OCI-LY3 (cell line): ENCODE measurements around the gene LNX1.
"Not testable (repeated sequence)": the region's sequence is repeated elsewhere in the genome, so short reads cannot be mapped to it uniquely, and the experiment has no call there.

Experiments
- H2AFZ ChIP-seq: fragments of 200-600, 300-600 bp; shearing (Covaris generic); 2 replicates; pipeline ENCODE4 v1.6.0; 2014; ENCODE audit warnings: antibody characterized with exemption, low read depth, low read length
- H3K27ac ChIP-seq: fragments of 200-600, 300-600 bp; sonication (generic); 2 replicates; pipeline ENCODE4 v1.5.1; 2014; ENCODE audit warnings: mild to moderate bottlenecking, low read length, moderate library complexity, mixed read lengths
- H3K27me3 ChIP-seq: fragments of 200-600, 300-600 bp; sonication (generic); 2 replicates; pipeline ENCODE4 v1.6.1; 2014; ENCODE audit warnings: low read depth, low read length, mixed read lengths
- H3K36me3 ChIP-seq: fragments of 200-600, 300-600 bp; sonication (generic); replicated peaks from 2 replicates; pipeline ENCODE3; 2014; ENCODE audit warnings: low read depth, low read length, mixed read lengths
- H3K4me1 ChIP-seq: fragments of 300-600, 200-600 bp; sonication (generic); 2 replicates; pipeline ENCODE4 v1.6.1; 2014; ENCODE audit warnings: low read length, mixed read lengths
- H3K4me2 ChIP-seq: fragments of 200-600, 300-600 bp; sonication (generic); 2 replicates; pipeline ENCODE4 v1.6.1; 2014; ENCODE audit warnings: low read length, mixed read lengths
- H3K4me3 ChIP-seq: fragments of 300-600, 200-600 bp; sonication (generic); 2 replicates; pipeline ENCODE4 v1.5.1; 2014; ENCODE audit warnings: antibody characterized with exemption, mild to moderate bottlenecking, low read length, moderate library complexity
- H3K79me2 ChIP-seq: fragments of 300-600, 200-600 bp; shearing (Covaris generic); 2 replicates; pipeline ENCODE4 v1.6.1; 2014; ENCODE audit warnings: mild to moderate bottlenecking, low read length, mixed read lengths
- H3K9ac ChIP-seq: fragments of 300-600, 200-600 bp; shearing (Covaris generic); 2 replicates; pipeline ENCODE4 v1.6.0; 2014; ENCODE audit warnings: mild to moderate bottlenecking, low read length, moderate library complexity
- H3K9me3 ChIP-seq: fragments of 200-600, 300-600 bp; shearing (Covaris generic); 2 replicates; pipeline ENCODE4 v1.6.1; 2014; ENCODE audit warnings: low read length, mixed read lengths; ENCODE audit not compliant: insufficient read depth
- H4K20me1 ChIP-seq: fragments of 200-600, 300-600 bp; sonication (generic); 2 replicates; pipeline ENCODE4 v1.6.1; 2016; ENCODE audit warnings: low read length, mixed read lengths; ENCODE audit not compliant: insufficient read depth
- CTCF ChIP-seq: fragments of 200-600, 300-600 bp; sonication (generic); IDR thresholded peaks from 2 replicates; pipeline ENCODE4 v1.5.1; 2014; ENCODE audit warnings: antibody characterized with exemption, low read length, low read depth
- EZH2phosphoT487 ChIP-seq: fragments of 200-600 bp; shearing (Covaris generic); IDR thresholded peaks from 2 replicates; pipeline ENCODE4 v1.6.1; 2018; ENCODE audit warnings: antibody characterized with exemption, mixed run types, low read depth

Gene LNX1

GRCh38 chr4:53477636-53478035, 113.7 kb downstream of the LNX1 start:
- Histone ChIP-seq H4K20me1 (no peaks in the 10 kb centered on the region), H3K4me2 (no peak overlapping the region), H3K9ac (no peak overlapping the region), H3K4me3 (no peak overlapping the region), H3K27me3 (no peaks in the 10 kb centered on the region), H3K27ac (no peak overlapping the region), H3K79me2 (no peaks in the 10 kb centered on the region), H3K36me3 (no peaks in the 10 kb centered on the region), H3K4me1 (no peaks in the 10 kb centered on the region), H2AFZ (no peak overlapping the region), H3K9me3 (no peaks in the 10 kb centered on the region)
- TF ChIP-seq EZH2phosphoT487: no peak
- no peak for TF ChIP-seq CTCF

- no peak overlapping the region for H3K4me2 ChIP-seq
- H3K9me3 ChIP-seq: no peaks in the 10 kb centered on the region
- H4K20me1 ChIP-seq: no peaks in the 10 kb centered on the region
- H3K4me3 ChIP-seq: no peak overlapping the region
- H3K27ac ChIP-seq: no peak overlapping the region
- H3K36me3 ChIP-seq: no peaks in the 10 kb centered on the region
- no peaks in the 10 kb centered on the region for H3K79me2 ChIP-seq
- no peaks in the 10 kb centered on the region for H3K27me3 ChIP-seq
- H3K4me1 ChIP-seq: no peaks in the 10 kb centered on the region
- TF ChIP-seq EZH2phosphoT487: no peak
- no peak for TF ChIP-seq CTCF
- no peak overlapping the region for H3K9ac ChIP-seq
- H2AFZ ChIP-seq: no peak overlapping the region
These were observed 114.2 kb downstream of the LNX1 start for GRCh38 chr4:53477038-53477565.

- no peaks in the 10 kb centered on the region for H4K20me1 ChIP-seq
- no peak overlapping the region for H2AFZ ChIP-seq
- H3K4me2 ChIP-seq: no peak overlapping the region
- no peaks in the 10 kb centered on the region for H3K36me3 ChIP-seq
- no peaks in the 10 kb centered on the region for H3K4me1 ChIP-seq
- TF ChIP-seq EZH2phosphoT487 (no peak), CTCF (no peak)
- H3K4me3 ChIP-seq: no peak overlapping the region
- no peaks in the 10 kb centered on the region for H3K9me3 ChIP-seq
- no peak overlapping the region for H3K9ac ChIP-seq
- no peaks in the 10 kb centered on the region for H3K79me2 ChIP-seq
- no peaks in the 10 kb centered on the region for H3K27me3 ChIP-seq
- no peak overlapping the region for H3K27ac ChIP-seq
These were observed 114.9 kb downstream of the LNX1 start for GRCh38 chr4:53476232-53477037.

GRCh38 chr4:53466576-53466975, 124.7 kb downstream of the LNX1 start:
- not testable (repeated sequence) for H3K4me1 ChIP-seq, H4K20me1 ChIP-seq, H3K27me3 ChIP-seq, H3K9me3 ChIP-seq, H3K4me2 ChIP-seq, H3K4me3 ChIP-seq, H2AFZ ChIP-seq, H3K27ac ChIP-seq, H3K79me2 ChIP-seq, H3K9ac ChIP-seq
- H3K36me3 ChIP-seq: peaks cover 19% of the 10 kb centered on the region
